Kidney (tissue), 14 donors: ENCODE results near the gene LSM3. TPM values are rescaled to one million over a fixed set of nuclear protein-coding genes. Genes with fewer than 3 reads are reported as not detected.

ENCODE experiments used
- DNase-seq, 5 donors: peaks; one replicate each; pipeline ENCODE4 v3.0.0-alpha.2; 2013 to 2020
- FAIRE-seq: peaks from 2 replicates; lab custom pipeline; 2012; peaks lifted over from hg19 to GRCh38; lab: Jason Lieb, UNC
- H3K27ac ChIP-seq, 2 donors: one replicate each; pipeline ENCODE4 v1.7.0; 2013; ENCODE audit warnings: low read depth in 2 of 2, low read length in 2 of 2, inconsistent platforms in 1 of 2
- H3K27me3 ChIP-seq: one replicate; pipeline ENCODE4 v1.7.1; 2013; ENCODE audit warnings: low read length, inconsistent platforms; ENCODE audit not compliant: control insufficient read depth, insufficient read depth
- H3K36me3 ChIP-seq, 3 donors: one replicate each; pipeline versions ENCODE4 v1.7.0 to v1.7.1; 2013; ENCODE audit warnings: low read length in 3 of 3, control low read depth in 1 of 3, inconsistent platforms in 1 of 3; ENCODE audit not compliant: insufficient read depth in 3 of 3, control insufficient read depth in 2 of 3
- H3K4me1 ChIP-seq, 3 donors: one replicate each; pipeline versions ENCODE4 v1.7.0 to v1.7.1; 2013; ENCODE audit warnings: low read length in 3 of 3, inconsistent platforms in 1 of 3, low read depth in 1 of 3; ENCODE audit not compliant: control insufficient read depth in 2 of 3, insufficient read depth in 2 of 3
- H3K4me3 ChIP-seq, 3 donors: one replicate each; pipeline versions ENCODE4 v1.7.0 to v1.8.1; 2013; ENCODE audit warnings: low read length in 3 of 3, control low read depth in 1 of 3, inconsistent platforms in 1 of 3
- H3K9ac ChIP-seq, 3 donors: one replicate each; pipeline versions ENCODE4 v1.7.0 to v1.7.1; 2013; ENCODE audit warnings: low read length in 3 of 3, control low read depth in 1 of 3, inconsistent platforms in 1 of 3
- H3K9me3 ChIP-seq, 3 donors: one replicate each; pipeline versions ENCODE4 v1.7.0 to v1.7.1; 2013; ENCODE audit warnings: low read length in 3 of 3, control low read depth in 1 of 3, inconsistent platforms in 1 of 3; ENCODE audit not compliant: control insufficient read depth in 2 of 3, insufficient read depth in 1 of 3
- CTCF ChIP-seq: IDR thresholded peaks from 3 replicates; pipeline ENCODE4 v1.5.1; 2012; ENCODE audit warnings: mild to moderate bottlenecking, moderate library complexity, borderline replicate concordance; ENCODE audit not compliant: insufficient read depth; ENCODE audit errors: extremely low read depth
- intact Hi-C: fragments of 100-400 bp; cut with DNase I; formaldehyde crosslinking; loops from one replicate; pipeline ENCODE4 v1.11.1; 2022
- polyA plus RNA-seq: library from polyadenylated mRNA; stranded (reverse); fragments of 350-450 nt; fragmentation: Illumina TruSeq; extraction: RNeasy Lipid Tissue Mini Kit (QIAGEN cat#74804); gene quantifications from one replicate; pipeline ENCODE4 v1.2.3, GENCODE V29; 2014; ENCODE audit warnings: low read depth, low replicate concordance; ENCODE audit not compliant: insufficient read depth
- total RNA-seq: library from RNA; stranded (reverse); fragmentation: NEBNext Ultra II Directional; extraction: Animal tissue kit (Norgen Biotek cat#: 25700); gene quantifications from one replicate; pipeline ENCODE4 v1.2.1, GENCODE V29; 2021
- donor health status: control.
- donor health status: control.
- donor health status: control.
- donor health status: control.
- donor health status: control.
- donor health status: DM: yes; HTN: yes; CAD: no.
- donor health status: Normal renal cell carcinoma (clear cell type).

The LSM3 gene
- total and polyA plus RNA-seq, 2 donors from 2014 or later: 11.9 to 30.2 TPM

- peaks cover 8 to 89% (median 74%) of the 10 kb centered on the region in 3 donors for H3K36me3 ChIP-seq
- no peak overlapping the region for H3K27ac ChIP-seq
- H3K4me1 ChIP-seq: no peaks in the 10 kb centered on the region
- H3K27me3 ChIP-seq: no peaks in the 10 kb centered on the region
- DNase-seq (no peak), FAIRE-seq (no peak)
- intact Hi-C loops: no loop called here
- H3K4me3 ChIP-seq: no peak overlapping the region
- no peak for TF ChIP-seq CTCF
- H3K9me3 ChIP-seq: peaks cover 0 to 6% (median 0%) of the 10 kb centered on the region in 3 donors
- H3K9ac ChIP-seq: no peak overlapping the region
Measured at GRCh38 chr3:14161282-14161681, 17.3 kb upstream of the LSM3 start.

- TF ChIP-seq CTCF: no peak
- no peak for DNase-seq
- Histone ChIP-seq H3K9me3 (peaks cover 0 to 6% (median 0%) of the 10 kb centered on the region in 3 donors), H3K4me3 (no peak overlapping the region), H3K36me3 (peaks cover 10 to 88% (median 73%) of the 10 kb centered on the region in 3 donors), H3K4me1 (no peaks in the 10 kb centered on the region), H3K27me3 (no peaks in the 10 kb centered on the region), H3K9ac (no peak overlapping the region), H3K27ac (no peak overlapping the region)
- no peak for FAIRE-seq
- intact Hi-C loops: no loop called here
Measured at GRCh38 chr3:14162178-14162577, 16.4 kb upstream of the LSM3 start.

- DNase-seq (no peak), FAIRE-seq (no peak)
- Histone ChIP-seq H3K27me3 (no peaks in the 10 kb centered on the region), H3K4me3 (no peak overlapping the region), H3K36me3 (peaks cover 20 to 92% (median 77%) of the 10 kb centered on the region in 3 donors), H3K4me1 (no peaks in the 10 kb centered on the region), H3K9me3 (peaks cover 0 to under 1% (median 0%) of the 10 kb centered on the region in 3 donors), H3K27ac (no peak overlapping the region), H3K9ac (no peak overlapping the region)
- no peak for TF ChIP-seq CTCF
- intact Hi-C loops: no loop called here
Measured at GRCh38 chr3:14166877-14167603, 11.6 kb upstream of the LSM3 start.
